K562 (cell line): ENCODE results near the gene GATB.

ENCODE experiments used
- CHAMP1 ChIP-seq: fragments of 450-650 bp; IDR thresholded peaks from 2 replicates; pipeline ENCODE4 v1.6.1; 2016; ENCODE audit warnings: mild to moderate bottlenecking
- CTCF ChIP-seq, 3 experiments: IDR thresholded peaks in 2 of 3; conservative IDR thresholded peaks in 1 of 3; 2 replicates each; pipeline ENCODE4 v1.5.1; 2011 to 2012; ENCODE audit warnings: low read length in 3 of 3, mild to moderate bottlenecking in 3 of 3, control low read depth in 2 of 3, improper control_type of control experiment in 1 of 3, inconsistent platforms in 1 of 3, low read depth in 1 of 3, mixed read lengths in 1 of 3, moderate library complexity in 1 of 3; ENCODE audit not compliant: insufficient read depth in 2 of 3

- TF ChIP-seq CHAMP1 (no peak), CTCF (IDR thresholded peaks at IDR 0.05 in 2 of 3, conservative IDR thresholded peaks at IDR 0.05 in 1 of 3; ENCODE audit: insufficient read depth in 2 of 3, low read depth in 1 of 3, low read length in 3 of 3) (no peak)
Measured at GRCh38 chr4:151665022-151665784, 95.6 kb downstream of the GATB start.
